Measurements from ENCODE around the gene YAF2.

DNA sequence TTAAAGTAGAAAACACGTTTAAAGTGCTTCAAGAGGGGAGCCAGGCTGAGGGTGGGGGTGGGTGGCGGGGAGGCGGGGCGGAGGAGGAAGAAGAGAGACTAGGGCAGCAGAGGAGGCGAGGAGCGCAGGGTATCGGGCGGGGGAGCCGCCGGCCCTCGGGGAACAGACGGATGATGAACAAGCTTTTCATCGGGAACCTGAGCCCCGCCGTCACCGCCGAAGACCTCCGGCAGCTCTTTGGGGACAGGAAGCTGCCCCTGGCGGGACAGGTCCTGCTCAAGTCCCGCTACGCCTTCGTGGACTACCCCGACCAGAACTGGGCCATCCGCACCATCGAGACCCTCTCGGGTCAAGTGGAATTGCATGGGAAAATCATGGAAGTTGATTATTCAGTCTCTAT is 48.7 kb upstream of the YAF2 start:
- TF ChIP-seq, protein P1, sequence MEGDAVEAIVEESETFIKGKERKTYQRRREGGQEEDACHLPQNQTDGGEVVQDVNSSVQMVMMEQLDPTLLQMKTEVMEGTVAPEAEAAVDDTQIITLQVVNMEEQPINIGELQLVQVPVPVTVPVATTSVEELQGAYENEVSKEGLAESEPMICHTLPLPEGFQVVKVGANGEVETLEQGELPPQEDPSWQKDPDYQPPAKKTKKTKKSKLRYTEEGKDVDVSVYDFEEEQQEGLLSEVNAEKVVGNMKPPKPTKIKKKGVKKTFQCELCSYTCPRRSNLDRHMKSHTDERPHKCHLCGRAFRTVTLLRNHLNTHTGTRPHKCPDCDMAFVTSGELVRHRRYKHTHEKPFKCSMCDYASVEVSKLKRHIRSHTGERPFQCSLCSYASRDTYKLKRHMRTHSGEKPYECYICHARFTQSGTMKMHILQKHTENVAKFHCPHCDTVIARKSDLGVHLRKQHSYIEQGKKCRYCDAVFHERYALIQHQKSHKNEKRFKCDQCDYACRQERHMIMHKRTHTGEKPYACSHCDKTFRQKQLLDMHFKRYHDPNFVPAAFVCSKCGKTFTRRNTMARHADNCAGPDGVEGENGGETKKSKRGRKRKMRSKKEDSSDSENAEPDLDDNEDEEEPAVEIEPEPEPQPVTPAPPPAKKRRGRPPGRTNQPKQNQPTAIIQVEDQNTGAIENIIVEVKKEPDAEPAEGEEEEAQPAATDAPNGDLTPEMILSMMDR (IDR thresholded peaks at IDR 0.05): no peak
- no peak for TF ChIP-seq ZFX (IDR thresholded peaks at IDR 0.05; ENCODE audit: borderline replicate concordance)
